H9 (cell line): ENCODE data around the gene MBD5. TPM values are rescaled to one million over a fixed set of nuclear protein-coding genes. Genes with fewer than 3 reads are reported as not detected.

ENCODE experiments used
- DNase-seq: peaks from one replicate; pipeline ENCODE4 v3.0.0-alpha.2; 2017
- H2AFZ ChIP-seq: one replicate; pipeline ENCODE4 v1.6.1; 2013; ENCODE audit warnings: mild to moderate bottlenecking, low read length, control low read depth, moderate library complexity
- H2AK5ac ChIP-seq: 2 replicates; pipeline ENCODE4 v1.6.1; 2013; ENCODE audit warnings: low read length, control low read depth, mixed read lengths; ENCODE audit not compliant: insufficient read length
- H2BK120ac ChIP-seq: one replicate; pipeline ENCODE4 v1.6.1; 2013; ENCODE audit warnings: low read depth, mild to moderate bottlenecking, low read length, control low read depth, inconsistent platforms; ENCODE audit not compliant: poor library complexity, severe bottlenecking
- H2BK12ac ChIP-seq: 2 replicates; pipeline ENCODE4 v1.6.1; 2013; ENCODE audit warnings: low read length, control low read depth, mixed read lengths, low read depth; ENCODE audit not compliant: insufficient read length
- H2BK15ac ChIP-seq: 2 replicates; pipeline ENCODE4 v1.6.1; 2013; ENCODE audit warnings: low read depth, low read length, control low read depth
- H2BK20ac ChIP-seq: one replicate; pipeline ENCODE4 v1.6.1; 2013; ENCODE audit warnings: low read depth, mild to moderate bottlenecking, low read length, control low read depth, inconsistent platforms; ENCODE audit not compliant: poor library complexity, severe bottlenecking
- H2BK5ac ChIP-seq: 2 replicates; pipeline ENCODE4 v1.6.1; 2013; ENCODE audit warnings: low read length, control low read depth, mixed read lengths; ENCODE audit not compliant: insufficient read length
- H3K14ac ChIP-seq: 2 replicates; pipeline ENCODE4 v1.6.1; 2013; ENCODE audit warnings: low read length, control low read depth; ENCODE audit not compliant: insufficient read depth
- H3K18ac ChIP-seq: 2 replicates; pipeline ENCODE4 v1.6.1; 2013; ENCODE audit warnings: low read depth, mild to moderate bottlenecking, mixed read lengths, low read length, control low read depth; ENCODE audit not compliant: insufficient read length
- H3K23ac ChIP-seq: 2 replicates; pipeline ENCODE4 v1.6.1; 2013; ENCODE audit warnings: low read length, control low read depth, mixed read lengths, low read depth; ENCODE audit not compliant: insufficient read length
- H3K23me2 ChIP-seq: 2 replicates; pipeline ENCODE4 v1.6.1; 2013; ENCODE audit warnings: low read depth, mild to moderate bottlenecking, mixed read lengths, low read length, control low read depth; ENCODE audit not compliant: insufficient read length, poor library complexity, severe bottlenecking
- H3K27ac ChIP-seq: 2 replicates; pipeline ENCODE4 v1.5.1; 2013; ENCODE audit warnings: low read length, control low read depth, mixed read lengths, low read depth; ENCODE audit not compliant: insufficient read length
- H3K27me3 ChIP-seq: 2 replicates; pipeline ENCODE4 v1.6.1; 2013; ENCODE audit warnings: low read length, control low read depth, inconsistent platforms; ENCODE audit not compliant: insufficient read depth
- H3K4ac ChIP-seq: 2 replicates; pipeline ENCODE4 v1.6.1; 2013; ENCODE audit warnings: low read depth, mild to moderate bottlenecking, control low read depth, inconsistent platforms, low read length, moderate library complexity
- H3K4me1 ChIP-seq: 2 replicates; pipeline ENCODE4 v1.6.1; 2013; ENCODE audit warnings: low read length, control low read depth, inconsistent platforms; ENCODE audit not compliant: insufficient read depth
- H3K4me2 ChIP-seq: 2 replicates; pipeline ENCODE4 v1.6.1; 2013; ENCODE audit warnings: low read length, control low read depth, mixed read lengths; ENCODE audit not compliant: insufficient read length, insufficient read depth
- H3K56ac ChIP-seq: 2 replicates; pipeline ENCODE4 v1.6.1; 2013; ENCODE audit warnings: low read depth, mild to moderate bottlenecking, mixed read lengths, low read length, control low read depth; ENCODE audit not compliant: insufficient read length
- H3K79me1 ChIP-seq: 2 replicates; pipeline ENCODE4 v1.6.1; 2013; ENCODE audit warnings: low read depth, mild to moderate bottlenecking, moderate library complexity, low read length, control low read depth, inconsistent platforms; ENCODE audit not compliant: insufficient read depth, poor library complexity, severe bottlenecking
- H3K79me2 ChIP-seq: 2 replicates; pipeline ENCODE4 v1.6.1; 2013; ENCODE audit warnings: low read length, control low read depth, inconsistent platforms; ENCODE audit not compliant: insufficient read depth
- H3K9ac ChIP-seq: 2 replicates; pipeline ENCODE4 v1.6.1; 2013; ENCODE audit warnings: low read length, control low read depth, mixed read lengths; ENCODE audit not compliant: insufficient read length; ENCODE audit errors: extremely low read depth
- H3K9me3 ChIP-seq: one replicate; pipeline ENCODE4 v1.6.1; 2013; ENCODE audit warnings: low read depth, low read length, inconsistent platforms; ENCODE audit not compliant: control insufficient read depth
- H3T11ph ChIP-seq: one replicate; pipeline ENCODE4 v1.6.1; 2013; ENCODE audit warnings: mild to moderate bottlenecking, low read length, control low read depth, inconsistent platforms
- H4K20me1 ChIP-seq: one replicate; pipeline ENCODE4 v1.6.1; 2013; ENCODE audit not compliant: control insufficient read depth, insufficient read length, insufficient read depth
- H4K5ac ChIP-seq: 2 replicates; pipeline ENCODE4 v1.6.1; 2013; ENCODE audit warnings: low read depth, mild to moderate bottlenecking, mixed read lengths, low read length, control low read depth; ENCODE audit not compliant: insufficient read length
- H4K8ac ChIP-seq: replicated peaks from 2 replicates; pipeline ENCODE4 v1.6.1; 2013; ENCODE audit warnings: low read length, control low read depth, mixed read lengths, low read depth; ENCODE audit not compliant: insufficient read length
- H4K91ac ChIP-seq: 2 replicates; pipeline ENCODE4 v1.6.1; 2013; ENCODE audit warnings: low read depth, mild to moderate bottlenecking, moderate library complexity, mixed read lengths, low read length, control low read depth; ENCODE audit not compliant: insufficient read length
- H3K27ac Mint-ChIP-seq, 3 experiments: 2 replicates in 2 of 3; 3 replicates in 1 of 3; pipeline ENCODE4 v1.8.0; 2020 to 2021; ENCODE audit warnings: mixed read lengths in 3 of 3, mild to moderate bottlenecking in 1 of 3, moderate library complexity in 1 of 3
- H3K27me3 Mint-ChIP-seq: 2 replicates; pipeline ENCODE4 v1.8.0; 2021; ENCODE audit warnings: low read depth, mild to moderate bottlenecking, moderate library complexity, mixed read lengths
- H3K36me3 Mint-ChIP-seq, 3 experiments: 2 replicates in 2 of 3; 3 replicates in 1 of 3; pipeline ENCODE4 v1.8.0; 2020 to 2021; ENCODE audit warnings: low read depth in 3 of 3, mixed read lengths in 3 of 3; ENCODE audit not compliant: insufficient read depth in 1 of 3
- H3K4me1 Mint-ChIP-seq, 2 experiments: 2 replicates each; pipeline ENCODE4 v1.8.0; 2020; ENCODE audit warnings: mixed read lengths in 2 of 2
- H3K4me3 Mint-ChIP-seq, 2 experiments: 2 replicates in 1 of 2; 3 replicates in 1 of 2; pipeline ENCODE4 v1.8.0; 2020 to 2021; ENCODE audit warnings: mild to moderate bottlenecking in 2 of 2, mixed read lengths in 2 of 2, moderate library complexity in 1 of 2
- H3K9me3 Mint-ChIP-seq, 2 experiments: 2 replicates in 1 of 2; 3 replicates in 1 of 2; pipeline ENCODE4 v1.8.0; 2020; ENCODE audit warnings: mild to moderate bottlenecking in 2 of 2, mixed read lengths in 2 of 2, moderate library complexity in 1 of 2
- WGBS: extraction: QIAGEN DNeasy Blood & Tissue Kit; methylation state at CpG from one replicate; pipeline ENCODE4 v1.1.7; 2013; ENCODE audit warnings: missing lambda C conversion rate, low lambda C conversion rate, mixed read lengths; ENCODE audit not compliant: insufficient read length; ENCODE audit errors: extremely low coverage; 5-methylcytosine and 5-hydroxymethylcytosine counted together
- total RNA-seq: library from RNA; stranded (reverse); gene quantifications from 2 replicates; pipeline ENCODE4 v1.2.1, GENCODE V29; 2021
- TF ChIP-seq, protein P1 (sequence below): fragments of 200-600 bp; sonication (generic); conservative IDR thresholded peaks from 3 replicates; pipeline ENCODE4 v1.8.0; 2021; ENCODE audit warnings: antibody characterized with exemption, mild to moderate bottlenecking

MBD5 gene
- total RNA-seq, 1 experiment from 2014 or later = 23.1 TPM

DNA sequence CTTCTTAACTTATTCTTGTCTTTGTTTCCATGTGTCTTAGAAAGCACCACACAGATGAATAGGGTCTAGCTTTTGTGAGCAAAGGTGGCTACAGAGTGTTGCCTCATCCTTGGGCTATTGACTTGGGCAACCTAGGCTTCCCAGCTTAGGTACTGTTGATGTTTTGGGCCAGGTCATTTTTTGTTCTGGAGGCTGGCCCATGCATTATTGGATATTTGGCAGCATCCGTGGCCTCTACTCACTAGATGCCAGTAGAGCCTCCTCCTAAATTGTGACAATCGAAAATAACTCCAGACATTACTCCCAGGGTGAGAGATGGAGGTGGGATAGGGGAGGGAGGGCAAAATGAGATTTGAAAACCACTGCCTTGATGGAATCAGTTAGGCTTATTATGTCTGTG lies 496.4 kb downstream of the MBD5 start:
- H3K9me3 ChIP-seq = no peaks in the 10 kb centered on the region
- no peak overlapping the region for H3T11ph ChIP-seq
- no peak overlapping the region for H2BK20ac ChIP-seq
- H2BK12ac ChIP-seq = no peak overlapping the region
- Mint-ChIP-seq H3K9me3 (no peaks in the 10 kb centered on the region), H3K4me1 (peaks cover 24 to 25% of the 10 kb centered on the region in 2 experiments), H3K27ac (no peak overlapping the region), H3K4me3 (no peak overlapping the region), H3K36me3 (no peaks in the 10 kb centered on the region), H3K27me3 (no peaks in the 10 kb centered on the region)
- no peak overlapping the region for H3K9ac ChIP-seq
- H4K91ac ChIP-seq = no peak overlapping the region
- no peak overlapping the region for H2AK5ac ChIP-seq
- no peak overlapping the region for H2AFZ ChIP-seq
- H3K4me2 ChIP-seq = no peak overlapping the region
- H3K23me2 ChIP-seq = no peaks in the 10 kb centered on the region
- H2BK5ac ChIP-seq = no peak overlapping the region
- H3K79me2 ChIP-seq = no peaks in the 10 kb centered on the region
- no CpG with 5 or more reads among the region's 2 CpGs for WGBS
- H3K4me1 ChIP-seq = peaks cover 10% of the 10 kb centered on the region; the same call in 1 of the 2 replicates
- H2BK120ac ChIP-seq = no peak overlapping the region
- H4K5ac ChIP-seq = no peak overlapping the region
- no peak for DNase-seq
- H3K27me3 ChIP-seq = no peaks in the 10 kb centered on the region
- no peak overlapping the region for H3K4ac ChIP-seq
- H3K56ac ChIP-seq = no peak overlapping the region
- TF ChIP-seq, protein P1, sequence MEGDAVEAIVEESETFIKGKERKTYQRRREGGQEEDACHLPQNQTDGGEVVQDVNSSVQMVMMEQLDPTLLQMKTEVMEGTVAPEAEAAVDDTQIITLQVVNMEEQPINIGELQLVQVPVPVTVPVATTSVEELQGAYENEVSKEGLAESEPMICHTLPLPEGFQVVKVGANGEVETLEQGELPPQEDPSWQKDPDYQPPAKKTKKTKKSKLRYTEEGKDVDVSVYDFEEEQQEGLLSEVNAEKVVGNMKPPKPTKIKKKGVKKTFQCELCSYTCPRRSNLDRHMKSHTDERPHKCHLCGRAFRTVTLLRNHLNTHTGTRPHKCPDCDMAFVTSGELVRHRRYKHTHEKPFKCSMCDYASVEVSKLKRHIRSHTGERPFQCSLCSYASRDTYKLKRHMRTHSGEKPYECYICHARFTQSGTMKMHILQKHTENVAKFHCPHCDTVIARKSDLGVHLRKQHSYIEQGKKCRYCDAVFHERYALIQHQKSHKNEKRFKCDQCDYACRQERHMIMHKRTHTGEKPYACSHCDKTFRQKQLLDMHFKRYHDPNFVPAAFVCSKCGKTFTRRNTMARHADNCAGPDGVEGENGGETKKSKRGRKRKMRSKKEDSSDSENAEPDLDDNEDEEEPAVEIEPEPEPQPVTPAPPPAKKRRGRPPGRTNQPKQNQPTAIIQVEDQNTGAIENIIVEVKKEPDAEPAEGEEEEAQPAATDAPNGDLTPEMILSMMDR = no peak
- H3K23ac ChIP-seq = no peak overlapping the region
- no peak overlapping the region for H3K27ac ChIP-seq
- H2BK15ac ChIP-seq = no peak overlapping the region
- H3K18ac ChIP-seq = no peak overlapping the region
- no peak overlapping the region for H4K8ac ChIP-seq
- no peaks in the 10 kb centered on the region for H4K20me1 ChIP-seq
- H3K79me1 ChIP-seq = no peaks in the 10 kb centered on the region
- H3K14ac ChIP-seq = no peak overlapping the region
